Neural progenitor cell (in vitro differentiated cells): Measurements from ENCODE around the gene PLXDC2.

Experiments used
- EZH2 ChIP-seq: fragments of 200-600 bp; sonication (generic); IDR thresholded peaks from 2 replicates; pipeline ENCODE4 v1.6.1; 2017; ENCODE audit warnings: antibody characterized with exemption, mild to moderate bottlenecking, moderate library complexity
- EZH2phosphoT487 ChIP-seq: fragments of 200-600 bp; sonication (generic); IDR thresholded peaks from 2 replicates; pipeline ENCODE4 v1.6.1; 2017; ENCODE audit warnings: antibody characterized with exemption
- TF ChIP-seq, protein P1 (sequence below): fragments of 200-600 bp; sonication (generic); IDR thresholded peaks from 2 replicates; pipeline ENCODE4 v1.5.1; 2017; ENCODE audit warnings: antibody characterized with exemption, mild to moderate bottlenecking

DNA sequence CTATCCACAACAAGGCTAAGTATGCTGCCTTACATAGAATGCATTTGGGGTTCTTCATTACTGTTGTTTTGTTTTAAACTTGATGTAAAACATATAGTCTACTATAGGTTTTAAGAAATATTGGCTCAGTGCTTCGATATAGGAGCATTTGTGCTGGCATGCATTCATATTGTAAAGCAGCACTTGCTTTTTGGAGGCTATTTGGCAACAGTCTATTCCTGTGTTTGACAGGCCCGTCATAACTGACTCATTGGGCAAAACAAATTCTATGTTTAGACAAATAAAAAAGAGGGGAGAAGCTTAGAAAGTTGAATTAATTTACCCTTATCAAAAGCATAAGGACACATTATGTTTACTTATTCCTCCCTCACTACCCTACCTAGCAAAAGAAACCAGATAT, 38.4 kb upstream of the PLXDC2 start:
- TF ChIP-seq, protein P1, sequence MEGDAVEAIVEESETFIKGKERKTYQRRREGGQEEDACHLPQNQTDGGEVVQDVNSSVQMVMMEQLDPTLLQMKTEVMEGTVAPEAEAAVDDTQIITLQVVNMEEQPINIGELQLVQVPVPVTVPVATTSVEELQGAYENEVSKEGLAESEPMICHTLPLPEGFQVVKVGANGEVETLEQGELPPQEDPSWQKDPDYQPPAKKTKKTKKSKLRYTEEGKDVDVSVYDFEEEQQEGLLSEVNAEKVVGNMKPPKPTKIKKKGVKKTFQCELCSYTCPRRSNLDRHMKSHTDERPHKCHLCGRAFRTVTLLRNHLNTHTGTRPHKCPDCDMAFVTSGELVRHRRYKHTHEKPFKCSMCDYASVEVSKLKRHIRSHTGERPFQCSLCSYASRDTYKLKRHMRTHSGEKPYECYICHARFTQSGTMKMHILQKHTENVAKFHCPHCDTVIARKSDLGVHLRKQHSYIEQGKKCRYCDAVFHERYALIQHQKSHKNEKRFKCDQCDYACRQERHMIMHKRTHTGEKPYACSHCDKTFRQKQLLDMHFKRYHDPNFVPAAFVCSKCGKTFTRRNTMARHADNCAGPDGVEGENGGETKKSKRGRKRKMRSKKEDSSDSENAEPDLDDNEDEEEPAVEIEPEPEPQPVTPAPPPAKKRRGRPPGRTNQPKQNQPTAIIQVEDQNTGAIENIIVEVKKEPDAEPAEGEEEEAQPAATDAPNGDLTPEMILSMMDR = no peak
- TF ChIP-seq EZH2phosphoT487 (no peak), EZH2 (no peak)
